ENCODE data around the gene WEE1.

Gene WEE1

DNA sequence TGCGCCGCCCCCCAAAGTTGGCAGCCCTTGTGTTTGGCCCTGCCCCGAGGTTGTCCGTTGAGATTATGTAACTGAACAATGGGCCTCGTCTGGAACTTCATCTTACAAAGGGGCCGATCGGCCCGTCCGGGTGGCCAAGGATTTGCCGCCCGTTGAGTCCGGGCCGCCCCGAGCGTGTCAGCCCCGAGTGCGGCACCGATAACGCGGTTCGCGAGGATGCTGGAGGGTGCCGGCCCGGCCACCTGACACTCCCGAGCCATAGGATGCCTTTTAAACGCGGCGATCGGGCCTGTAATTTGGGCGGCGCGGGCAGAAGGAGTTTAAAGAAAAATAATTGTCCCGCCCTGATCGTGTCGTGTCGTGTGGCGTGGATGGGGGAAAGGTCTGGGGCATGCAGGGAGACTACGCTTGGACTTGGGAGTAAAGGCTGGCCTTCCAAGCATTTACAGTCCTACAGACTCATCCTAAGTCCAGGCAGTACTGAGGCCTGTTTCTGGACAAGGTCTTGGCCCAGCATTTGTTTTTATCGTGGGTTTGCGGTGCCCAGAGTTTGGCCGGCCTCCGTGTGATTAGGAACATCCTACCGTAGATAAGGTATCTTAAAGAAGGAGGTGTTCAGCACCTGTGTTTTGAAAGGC is 1.3 kb downstream of the WEE1 start:
- TF ChIP-seq POLR2AphosphoS5 (IDR thresholded peaks at IDR 0.05; ENCODE audit: low read depth, low read length) (no peak), FOXP2 (optimal IDR thresholded peaks at IDR 0.05; ENCODE audit: borderline replicate concordance, extremely low read depth, extremely low read length, insufficient read depth) (no peak), TAF1 (IDR thresholded peaks at IDR 0.05; ENCODE audit: borderline replicate concordance, insufficient read depth, low read length) (no peak; the same call in 1 of the 2 replicates), SIN3A (IDR thresholded peaks at IDR 0.05; ENCODE audit: borderline replicate concordance, insufficient read depth, low read length) (peak; percentile 71; the same call in 1 of the 2 replicates)
- TF ChIP-seq, protein P1, sequence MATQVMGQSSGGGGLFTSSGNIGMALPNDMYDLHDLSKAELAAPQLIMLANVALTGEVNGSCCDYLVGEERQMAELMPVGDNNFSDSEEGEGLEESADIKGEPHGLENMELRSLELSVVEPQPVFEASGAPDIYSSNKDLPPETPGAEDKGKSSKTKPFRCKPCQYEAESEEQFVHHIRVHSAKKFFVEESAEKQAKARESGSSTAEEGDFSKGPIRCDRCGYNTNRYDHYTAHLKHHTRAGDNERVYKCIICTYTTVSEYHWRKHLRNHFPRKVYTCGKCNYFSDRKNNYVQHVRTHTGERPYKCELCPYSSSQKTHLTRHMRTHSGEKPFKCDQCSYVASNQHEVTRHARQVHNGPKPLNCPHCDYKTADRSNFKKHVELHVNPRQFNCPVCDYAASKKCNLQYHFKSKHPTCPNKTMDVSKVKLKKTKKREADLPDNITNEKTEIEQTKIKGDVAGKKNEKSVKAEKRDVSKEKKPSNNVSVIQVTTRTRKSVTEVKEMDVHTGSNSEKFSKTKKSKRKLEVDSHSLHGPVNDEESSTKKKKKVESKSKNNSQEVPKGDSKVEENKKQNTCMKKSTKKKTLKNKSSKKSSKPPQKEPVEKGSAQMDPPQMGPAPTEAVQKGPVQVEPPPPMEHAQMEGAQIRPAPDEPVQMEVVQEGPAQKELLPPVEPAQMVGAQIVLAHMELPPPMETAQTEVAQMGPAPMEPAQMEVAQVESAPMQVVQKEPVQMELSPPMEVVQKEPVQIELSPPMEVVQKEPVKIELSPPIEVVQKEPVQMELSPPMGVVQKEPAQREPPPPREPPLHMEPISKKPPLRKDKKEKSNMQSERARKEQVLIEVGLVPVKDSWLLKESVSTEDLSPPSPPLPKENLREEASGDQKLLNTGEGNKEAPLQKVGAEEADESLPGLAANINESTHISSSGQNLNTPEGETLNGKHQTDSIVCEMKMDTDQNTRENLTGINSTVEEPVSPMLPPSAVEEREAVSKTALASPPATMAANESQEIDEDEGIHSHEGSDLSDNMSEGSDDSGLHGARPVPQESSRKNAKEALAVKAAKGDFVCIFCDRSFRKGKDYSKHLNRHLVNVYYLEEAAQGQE (IDR thresholded peaks at IDR 0.05; ENCODE audit: insufficient read depth in 1 of 2, low read depth in 2 of 2, low read length in 2 of 2): no peak

GRCh38 chr11:9575260-9576240 is 2.1 kb downstream of the WEE1 start:
- TF ChIP-seq SIN3A (IDR thresholded peaks at IDR 0.05; ENCODE audit: borderline replicate concordance, insufficient read depth, low read length) (peak; percentile 87; the same call in 1 of the 2 replicates), POLR2AphosphoS5 (IDR thresholded peaks at IDR 0.05; ENCODE audit: low read depth, low read length) (peak; percentile 61; the same call in 1 of the 2 replicates), FOXP2 (optimal IDR thresholded peaks at IDR 0.05; ENCODE audit: borderline replicate concordance, extremely low read depth, extremely low read length, insufficient read depth) (no peak)

DNA sequence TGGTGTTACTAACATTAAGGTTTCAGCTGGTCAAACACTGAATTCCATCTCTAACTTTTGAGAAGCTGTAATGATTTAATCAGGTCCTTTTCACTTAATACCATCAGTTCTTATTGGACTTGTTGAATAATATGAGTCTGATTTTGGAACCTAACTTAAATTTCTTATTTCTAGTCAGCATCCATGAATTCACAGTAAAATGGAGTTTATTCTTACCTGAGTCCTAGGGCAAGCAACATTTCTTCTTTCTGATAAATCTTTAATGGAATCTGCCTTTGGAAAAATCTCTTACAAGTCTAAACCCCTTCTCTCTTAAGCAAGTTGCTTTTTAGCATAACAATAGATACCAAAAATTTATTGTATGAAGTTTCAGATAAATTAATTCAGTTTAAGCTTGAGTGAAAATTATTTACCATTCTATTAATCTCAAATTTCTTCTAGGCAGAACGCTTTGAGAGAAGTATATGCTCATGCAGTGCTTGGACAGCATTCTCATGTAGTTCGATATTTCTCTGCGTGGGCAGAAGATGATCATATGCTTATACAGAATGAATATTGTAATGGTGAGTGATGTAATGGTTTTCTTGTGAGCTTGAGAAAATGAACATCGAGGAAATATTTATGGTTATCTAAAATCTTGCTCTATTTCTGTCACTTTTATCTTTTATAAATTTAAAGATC is 3.4 kb downstream of the WEE1 start:
- no peak for TF ChIP-seq SIN3A (IDR thresholded peaks at IDR 0.05; ENCODE audit: borderline replicate concordance, insufficient read depth, low read length)
- no peak; the same call in 1 of the 2 replicates for TF ChIP-seq POLR2AphosphoS5 (IDR thresholded peaks at IDR 0.05; ENCODE audit: low read depth, low read length)
- TF ChIP-seq, protein P1 (IDR thresholded peaks at IDR 0.05; ENCODE audit: insufficient read depth in 1 of 2, low read depth in 2 of 2, low read length in 2 of 2): no peak
- no peak for TF ChIP-seq FOXP2 (optimal IDR thresholded peaks at IDR 0.05; ENCODE audit: borderline replicate concordance, extremely low read depth, extremely low read length, insufficient read depth)
- no peak for TF ChIP-seq TAF1 (IDR thresholded peaks at IDR 0.05; ENCODE audit: borderline replicate concordance, insufficient read depth, low read length)

GRCh38 chr11:9577556-9577955 is 4.1 kb downstream of the WEE1 start:
- TF ChIP-seq, protein P1 (IDR thresholded peaks at IDR 0.05; ENCODE audit: insufficient read depth in 1 of 2, low read depth in 2 of 2, low read length in 2 of 2): no peak
- TF ChIP-seq POLR2AphosphoS5 (IDR thresholded peaks at IDR 0.05; ENCODE audit: low read depth, low read length) (no peak), TAF1 (IDR thresholded peaks at IDR 0.05; ENCODE audit: borderline replicate concordance, insufficient read depth, low read length) (no peak), SIN3A (IDR thresholded peaks at IDR 0.05; ENCODE audit: borderline replicate concordance, insufficient read depth, low read length) (no peak), FOXP2 (optimal IDR thresholded peaks at IDR 0.05; ENCODE audit: borderline replicate concordance, extremely low read depth, extremely low read length, insufficient read depth) (no peak)

GRCh38 chr11:9580894-9581293 is 7.4 kb downstream of the WEE1 start:
- TF ChIP-seq FOXP2 (optimal IDR thresholded peaks at IDR 0.05; ENCODE audit: borderline replicate concordance, extremely low read depth, extremely low read length, insufficient read depth): no peak
- TF ChIP-seq POLR2AphosphoS5 (IDR thresholded peaks at IDR 0.05; ENCODE audit: low read depth, low read length): no peak
- TF ChIP-seq, protein P1 (IDR thresholded peaks at IDR 0.05; ENCODE audit: insufficient read depth in 1 of 2, low read depth in 2 of 2, low read length in 2 of 2): no peak
- no peak for TF ChIP-seq SIN3A (IDR thresholded peaks at IDR 0.05; ENCODE audit: borderline replicate concordance, insufficient read depth, low read length)
- no peak for TF ChIP-seq TAF1 (IDR thresholded peaks at IDR 0.05; ENCODE audit: borderline replicate concordance, insufficient read depth, low read length)
